Activated CD8-positive, alpha-beta T cell treated with anti-CD3 and anti-CD28 coated beads for 36 hours (primary cell): ENCODE measurements around the gene CD22. TPM values are rescaled to one million over a fixed set of nuclear protein-coding genes. Genes with fewer than 3 reads are reported as not detected.

Experiments used
- ATAC-seq: fragments of 200-7000 bp; cut with Tn5 transposase; one replicate; pipeline ENCODE4 v1.10.0; 2021; ENCODE audit warnings: mild to moderate bottlenecking, moderate library complexity
- CTCF ChIA-PET: fragments of 350-600 bp; sonication (Branson Sonifier 250); formaldehyde crosslinking; loops from one replicate; lab custom pipeline; 2021; ENCODE audit warnings: antibody characterized with exemption; lab: Charles Lee
- POLR2A ChIA-PET: fragments of 350-600 bp; sonication (Branson Sonifier 250); formaldehyde crosslinking; loops from one replicate; lab custom pipeline; 2021; ENCODE audit warnings: antibody characterized with exemption; lab: Charles Lee
- DNase-seq: peaks from one replicate; pipeline ENCODE4 v3.0.0-alpha.2; 2020
- H3K27ac Mint-ChIP-seq: one replicate; pipeline ENCODE4 v1.8.0; 2021; ENCODE audit warnings: mild to moderate bottlenecking, mixed read lengths
- H3K27me3 Mint-ChIP-seq: one replicate; pipeline ENCODE4 v1.8.0; 2021; ENCODE audit warnings: mixed read lengths
- H3K36me3 Mint-ChIP-seq: one replicate; pipeline ENCODE4 v1.8.0; 2021; ENCODE audit warnings: low read depth, mixed read lengths
- H3K4me1 Mint-ChIP-seq: one replicate; pipeline ENCODE4 v1.8.0; 2021; ENCODE audit warnings: low read depth, mixed read lengths
- H3K4me3 Mint-ChIP-seq: one replicate; pipeline ENCODE4 v1.8.0; 2021; ENCODE audit warnings: mild to moderate bottlenecking, moderate library complexity, mixed read lengths
- H3K9me3 Mint-ChIP-seq: one replicate; pipeline ENCODE4 v1.8.0; 2021; ENCODE audit warnings: mixed read lengths
- CTCF ChIP-seq: fragments of 200-600 bp; IDR thresholded peaks from one replicate; pipeline ENCODE4 v1.8.0; 2022; ENCODE audit warnings: antibody characterized with exemption, mild to moderate bottlenecking
- intact Hi-C: fragments of 100-400 bp; cut with micrococcal nuclease; formaldehyde crosslinking; loops from one replicate; pipeline ENCODE4 v1.10.0; 2022
- total RNA-seq, 2 experiments: library from RNA; stranded (reverse); gene quantifications; one replicate each; pipeline ENCODE4 v1.2.3, GENCODE V29; 2021

Gene CD22
- total RNA-seq = 1 to 10 TPM; 2.3 to 2.8 TPM

- CTCF ChIA-PET = no interaction called here
- peak within 1 kb of the TSS; percentile 22 for H3K4me3 Mint-ChIP-seq
- ATAC-seq (peak; percentile 55), DNase-seq (peak; percentile 44)
- no peak for TF ChIP-seq CTCF
- no peak within 1 kb of the TSS for H3K27ac Mint-ChIP-seq
- POLR2A ChIA-PET = interaction anchor here (0.9 kb wide), 1 partner anchor 48 kb away, joined by 5 read pairs; no protein-coding TSS in a partner anchor
- intact Hi-C loops = no loop called here
- no peaks in the 10 kb centered on the region for H3K36me3 Mint-ChIP-seq
- peaks cover 13% of the 10 kb centered on the region for H3K27me3 Mint-ChIP-seq
- peaks cover 18% of the 10 kb centered on the region for H3K4me1 Mint-ChIP-seq
- H3K9me3 Mint-ChIP-seq = no peaks in the 10 kb centered on the region
These were observed at the start of gene CD22 for GRCh38 chr19:35328851-35329285. TSS of gene CD22 (plus strand) at chr19:35329187. CDS start at chr19:35332041, 2,854 bp downstream.

- H3K36me3 Mint-ChIP-seq = peaks cover 6% of the 10 kb centered on the region
- no peak for TF ChIP-seq CTCF
- H3K9me3 Mint-ChIP-seq = no peaks in the 10 kb centered on the region
- H3K4me3 Mint-ChIP-seq = no peak overlapping the region
- CTCF ChIA-PET = no interaction called here
- POLR2A ChIA-PET = interaction anchor here (1.0 to 1.1 kb wide), 2 partner anchors 9 to 137 kb away, joined by 3 to 5 read pairs; no protein-coding TSS in a partner anchor
- intact Hi-C loops = no loop called here
- H3K27ac Mint-ChIP-seq = no peak overlapping the region
- ATAC-seq = no peak
- DNase-seq = no peak
- H3K27me3 Mint-ChIP-seq = peaks cover 16% of the 10 kb centered on the region
- H3K4me1 Mint-ChIP-seq = peaks cover 4% of the 10 kb centered on the region
These were observed 49.6 kb upstream of the CD22 start for GRCh38 chr19:35279374-35279773.

- H3K27me3 Mint-ChIP-seq = peaks cover 16% of the 10 kb centered on the region
- TF ChIP-seq CTCF = no peak
- intact Hi-C loops = no loop called here
- ATAC-seq (no peak), DNase-seq (no peak)
- H3K27ac Mint-ChIP-seq = no peak overlapping the region
- ChIA-PET CTCF (no interaction called here), POLR2A (interaction anchor here (1.0 to 1.3 kb wide), 2 partner anchors 10 to 49 kb away, joined by 5 read pairs; partner anchors contain the start of gene CD22)
- H3K4me3 Mint-ChIP-seq = no peak overlapping the region
- H3K4me1 Mint-ChIP-seq = peaks cover 4% of the 10 kb centered on the region
- peaks cover 6% of the 10 kb centered on the region for H3K36me3 Mint-ChIP-seq
- no peaks in the 10 kb centered on the region for H3K9me3 Mint-ChIP-seq
These were observed 48.8 kb upstream of the CD22 start for GRCh38 chr19:35279985-35280821.

GRCh38 chr19:35281303-35281702 lies 47.7 kb upstream of the CD22 start:
- ChIA-PET POLR2A (interaction anchor here (1.1 to 1.6 kb wide), 3 partner anchors 9 to 48 kb away, joined by 3 to 5 read pairs (median 3); partner anchors contain the start of gene CD22), CTCF (no interaction called here)
- Mint-ChIP-seq H3K27ac (no peak overlapping the region), H3K4me1 (peaks cover 2% of the 10 kb centered on the region), H3K9me3 (no peaks in the 10 kb centered on the region), H3K27me3 (peaks cover 16% of the 10 kb centered on the region), H3K36me3 (no peaks in the 10 kb centered on the region), H3K4me3 (no peak overlapping the region)
- no peak for DNase-seq
- TF ChIP-seq CTCF = no peak
- peak; percentile 25 for ATAC-seq
- intact Hi-C loops = no loop called here
